Upper lobe of left lung (tissue), 4 donors: ENCODE results near the gene SNU13.

Experiments
- CTCF ChIP-seq, 6 experiments: fragments of 450-650 bp in 4 of 6; fragments of 200-600 bp in 2 of 6; sonication (generic) in 2 of 6; IDR thresholded peaks; one replicate each; pipeline ENCODE4 v1.5.1; 2016 to 2019; ENCODE audit warnings: antibody characterized with exemption in 6 of 6
- EP300 ChIP-seq, 4 donors: sonication (generic); formaldehyde crosslinking; IDR thresholded peaks; one replicate each; pipeline ENCODE4 v1.5.1; 2017; ENCODE audit warnings: antibody characterized with exemption in 4 of 4, control low read depth in 2 of 4
- POLR2AphosphoS5 ChIP-seq, 2 donors: sonication (generic); formaldehyde crosslinking; IDR thresholded peaks; one replicate each; pipeline ENCODE4 v1.5.1; 2017; ENCODE audit warnings: antibody characterized with exemption in 2 of 2

- TF ChIP-seq POLR2AphosphoS5 (IDR thresholded peaks at IDR 0.05) (no peak), CTCF (IDR thresholded peaks at IDR 0.05) (no peak), EP300 (IDR thresholded peaks at IDR 0.05) (no peak)
Observed at GRCh38 chr22:41660416-41660815, 28.3 kb downstream of the SNU13 start.
